ENCODE data around the gene OPRL1. TPM values are rescaled to one million over a fixed set of nuclear protein-coding genes. Genes with fewer than 3 reads are reported as not detected.

Gene OPRL1
- total RNA-seq, 4 donors from 2014 or later = 0.45 to 0.68 (median 0.52) TPM

- DNase-seq (ENCODE audit: low spot score in 2 of 2) = no peak
- Histone ChIP-seq H3K27me3 (peaks cover 6% of the 10 kb centered on the region), H3K36me3 (no peaks in the 10 kb centered on the region), H3K4me1 (no peaks in the 10 kb centered on the region), H3K4me3 (no peak overlapping the region), H3K9me3 (no peaks in the 10 kb centered on the region), H3K27ac (no peak overlapping the region)
- WGBS = 25% methylated on average over 8 of the region's 16 CpGs
- no peak for TF ChIP-seq CTCF (IDR thresholded peaks at IDR 0.05)
- no peak for TF ChIP-seq EP300 (IDR thresholded peaks at IDR 0.05)
- TF ChIP-seq POLR2A (IDR thresholded peaks at IDR 0.05) = no peak
- TF ChIP-seq POLR2AphosphoS5 (IDR thresholded peaks at IDR 0.05) = no peak
Measured at GRCh38 chr20:64091770-64092169, 11.9 kb downstream of the OPRL1 start.

GRCh38 chr20:64092258-64093012 lies 12.6 kb downstream of the OPRL1 start:
- whole genome bisulfite sequencing = 13% methylated on average over 7 of the region's 27 CpGs

GRCh38 chr20:64093013-64093503 lies 13.2 kb downstream of the OPRL1 start:
- no peak for DNase-seq (ENCODE audit: low spot score in 2 of 2)
- Histone ChIP-seq H3K36me3 (no peaks in the 10 kb centered on the region), H3K27ac (no peak overlapping the region), H3K9me3 (no peaks in the 10 kb centered on the region), H3K27me3 (peaks cover 6% of the 10 kb centered on the region), H3K4me3 (no peak overlapping the region), H3K4me1 (no peaks in the 10 kb centered on the region)
- no CpG with 5 or more reads among the region's 9 CpGs for WGBS
- TF ChIP-seq POLR2AphosphoS5 (IDR thresholded peaks at IDR 0.05) (no peak), EP300 (IDR thresholded peaks at IDR 0.05) (no peak), CTCF (IDR thresholded peaks at IDR 0.05) (no peak), POLR2A (IDR thresholded peaks at IDR 0.05) (no peak)

More at GRCh38 chr20:64092258-64093012, 12.6 kb downstream of the OPRL1 start:
- H3K9me3 ChIP-seq = no peaks in the 10 kb centered on the region
- peaks cover 6% of the 10 kb centered on the region for H3K27me3 ChIP-seq
- no peak for DNase-seq (ENCODE audit: low spot score in 2 of 2)
- no peak overlapping the region for H3K4me3 ChIP-seq
- H3K36me3 ChIP-seq = no peaks in the 10 kb centered on the region
- no peaks in the 10 kb centered on the region for H3K4me1 ChIP-seq
- TF ChIP-seq CTCF (IDR thresholded peaks at IDR 0.05) (no peak), POLR2AphosphoS5 (IDR thresholded peaks at IDR 0.05) (no peak), EP300 (IDR thresholded peaks at IDR 0.05) (no peak), POLR2A (IDR thresholded peaks at IDR 0.05) (no peak)
- H3K27ac ChIP-seq = no peak overlapping the region

- WGBS = 77% methylated on average over 4 of the region's 4 CpGs
- Histone ChIP-seq H3K9me3 (no peaks in the 10 kb centered on the region), H3K27me3 (peaks cover 11% of the 10 kb centered on the region), H3K4me3 (no peak overlapping the region), H3K27ac (no peak overlapping the region), H3K36me3 (no peaks in the 10 kb centered on the region), H3K4me1 (no peaks in the 10 kb centered on the region)
- DNase-seq (ENCODE audit: low spot score in 2 of 2) = no peak
- no peak for TF ChIP-seq POLR2A (IDR thresholded peaks at IDR 0.05)
- no peak for TF ChIP-seq EP300 (IDR thresholded peaks at IDR 0.05)
- no peak for TF ChIP-seq POLR2AphosphoS5 (IDR thresholded peaks at IDR 0.05)
- no peak for TF ChIP-seq CTCF (IDR thresholded peaks at IDR 0.05)
Measured at GRCh38 chr20:64095455-64095854, 15.6 kb downstream of the OPRL1 start.

- Histone ChIP-seq H3K4me1 (no peaks in the 10 kb centered on the region), H3K27ac (no peak overlapping the region), H3K36me3 (no peaks in the 10 kb centered on the region), H3K4me3 (no peak overlapping the region), H3K9me3 (no peaks in the 10 kb centered on the region), H3K27me3 (peaks cover 16% of the 10 kb centered on the region)
- WGBS = 64% methylated on average over 8 of the region's 11 CpGs
- TF ChIP-seq EP300 (IDR thresholded peaks at IDR 0.05) (no peak), POLR2A (IDR thresholded peaks at IDR 0.05) (no peak), CTCF (IDR thresholded peaks at IDR 0.05) (no peak), POLR2AphosphoS5 (IDR thresholded peaks at IDR 0.05) (no peak)
- no peak for DNase-seq (ENCODE audit: low spot score in 2 of 2)
Measured at GRCh38 chr20:64095927-64096326, 16.0 kb downstream of the OPRL1 start.

Data from suprapubic skin (tissue), 4 donors.